NCI-H1048 (cell line): ENCODE results near the gene ARHGAP15.

Experiments
- DNase-seq: peaks from one replicate; lab custom pipeline; 2025; lab: John Stamatoyannopoulos, UW

Gene ARHGAP15

GRCh38 chr2:143399631-143400069, 270.4 kb downstream of the ARHGAP15 start:
- DNase-seq, result no peak

GRCh38 chr2:143401861-143402260, 272.6 kb downstream of the ARHGAP15 start:
- DNase-seq, result no peak

GRCh38 chr2:143402451-143402850, 273.2 kb downstream of the ARHGAP15 start:
- no peak for DNase-seq

- DNase-seq, result no peak
Measured at GRCh38 chr2:143410082-143410897, 281.1 kb downstream of the ARHGAP15 start.

GRCh38 chr2:143415571-143415970, 286.4 kb downstream of the ARHGAP15 start:
- DNase-seq, result no peak

GRCh38 chr2:143417428-143417827, 288.2 kb downstream of the ARHGAP15 start:
- no peak for DNase-seq

GRCh38 chr2:143420313-143420712, 291.1 kb downstream of the ARHGAP15 start:
- DNase-seq, result no peak

- no peak for DNase-seq
Measured at GRCh38 chr2:143422681-143423080, 293.5 kb downstream of the ARHGAP15 start.

GRCh38 chr2:143425896-143426295, 296.7 kb downstream of the ARHGAP15 start:
- no peak for DNase-seq

GRCh38 chr2:143426296-143426695, 297.1 kb downstream of the ARHGAP15 start:
- DNase-seq, result no peak

GRCh38 chr2:143428700-143429099, 299.5 kb downstream of the ARHGAP15 start:
- no peak for DNase-seq

- DNase-seq, result no peak
Measured at GRCh38 chr2:143429932-143430679, 300.9 kb downstream of the ARHGAP15 start.

- no peak for DNase-seq
Measured at GRCh38 chr2:143431316-143431715, 302.1 kb downstream of the ARHGAP15 start.

GRCh38 chr2:143433251-143433650, 304.0 kb downstream of the ARHGAP15 start:
- no peak for DNase-seq

GRCh38 chr2:143433840-143434239, 304.6 kb downstream of the ARHGAP15 start:
- no peak for DNase-seq

- no peak for DNase-seq
Measured at GRCh38 chr2:143434445-143434844, 305.2 kb downstream of the ARHGAP15 start.

- no peak for DNase-seq
Measured at GRCh38 chr2:143435131-143435530, 305.9 kb downstream of the ARHGAP15 start.

- DNase-seq, result no peak
Measured at GRCh38 chr2:143436951-143437350, 307.7 kb downstream of the ARHGAP15 start.

GRCh38 chr2:143440411-143441012, 311.3 kb downstream of the ARHGAP15 start:
- DNase-seq, result no peak

- no peak for DNase-seq
Measured at GRCh38 chr2:143442193-143442592, 313.0 kb downstream of the ARHGAP15 start.

GRCh38 chr2:143451642-143452281, 322.5 kb downstream of the ARHGAP15 start:
- no peak for DNase-seq

- no peak for DNase-seq
Measured at GRCh38 chr2:143452817-143453451, 323.7 kb downstream of the ARHGAP15 start.
